Measurements from ENCODE around the gene GRM7. TPM values are rescaled to one million over a fixed set of nuclear protein-coding genes. Genes with fewer than 3 reads are reported as not detected.

Gene GRM7
- total RNA-seq, 1 experiment from 2014 or later = not detected

DNA sequence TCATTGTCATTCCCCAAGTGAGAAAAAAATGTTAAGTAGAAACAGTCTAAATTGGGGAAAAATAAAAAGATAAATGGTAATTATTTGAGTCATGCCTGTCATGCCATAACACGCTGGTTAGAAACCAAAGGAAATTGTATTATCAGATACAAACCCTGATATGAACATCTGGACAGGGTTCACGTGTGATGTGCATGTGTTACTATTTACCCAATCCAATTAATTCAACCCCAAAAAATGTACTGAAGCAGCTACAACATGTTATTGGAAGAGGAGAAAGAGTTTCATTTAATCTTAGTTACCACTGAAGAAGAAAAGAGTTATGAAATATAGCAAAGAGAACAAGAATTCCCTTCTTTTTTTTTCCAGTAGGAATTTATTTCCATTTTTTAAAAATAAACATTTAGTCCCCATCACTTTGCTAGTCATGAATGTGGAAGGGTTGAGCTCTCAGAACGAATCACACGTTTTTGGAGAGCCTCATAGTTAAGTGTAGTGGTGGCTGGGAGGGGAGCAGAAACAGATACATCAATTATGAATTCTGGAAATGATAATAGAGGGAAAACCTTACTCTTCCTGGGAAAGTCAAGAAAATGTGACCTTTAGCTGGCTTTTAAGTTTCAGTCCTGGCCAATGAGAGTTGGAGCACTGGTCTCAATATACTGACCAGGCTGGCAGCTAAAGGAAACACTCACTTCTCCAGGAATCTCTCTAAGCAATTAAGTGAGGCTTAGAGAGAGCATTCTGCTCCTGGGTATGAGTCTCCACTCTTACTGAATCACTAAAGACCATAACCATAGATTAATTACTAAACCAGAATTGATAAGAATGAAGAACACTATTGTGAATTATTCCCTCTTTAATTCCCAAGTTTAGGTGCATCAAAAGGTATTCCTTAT, 796.5 kb downstream of the GRM7 start:
- no peaks in the 10 kb centered on the region for H3F3A ChIP-seq (ENCODE audit: low read length, unreplicated experiment)
- TF ChIP-seq, protein P1, sequence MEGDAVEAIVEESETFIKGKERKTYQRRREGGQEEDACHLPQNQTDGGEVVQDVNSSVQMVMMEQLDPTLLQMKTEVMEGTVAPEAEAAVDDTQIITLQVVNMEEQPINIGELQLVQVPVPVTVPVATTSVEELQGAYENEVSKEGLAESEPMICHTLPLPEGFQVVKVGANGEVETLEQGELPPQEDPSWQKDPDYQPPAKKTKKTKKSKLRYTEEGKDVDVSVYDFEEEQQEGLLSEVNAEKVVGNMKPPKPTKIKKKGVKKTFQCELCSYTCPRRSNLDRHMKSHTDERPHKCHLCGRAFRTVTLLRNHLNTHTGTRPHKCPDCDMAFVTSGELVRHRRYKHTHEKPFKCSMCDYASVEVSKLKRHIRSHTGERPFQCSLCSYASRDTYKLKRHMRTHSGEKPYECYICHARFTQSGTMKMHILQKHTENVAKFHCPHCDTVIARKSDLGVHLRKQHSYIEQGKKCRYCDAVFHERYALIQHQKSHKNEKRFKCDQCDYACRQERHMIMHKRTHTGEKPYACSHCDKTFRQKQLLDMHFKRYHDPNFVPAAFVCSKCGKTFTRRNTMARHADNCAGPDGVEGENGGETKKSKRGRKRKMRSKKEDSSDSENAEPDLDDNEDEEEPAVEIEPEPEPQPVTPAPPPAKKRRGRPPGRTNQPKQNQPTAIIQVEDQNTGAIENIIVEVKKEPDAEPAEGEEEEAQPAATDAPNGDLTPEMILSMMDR (conservative IDR thresholded peaks at IDR 0.05; ENCODE audit: low read depth, low read length) = no peak
- no peak for TF ChIP-seq EZH2 (IDR thresholded peaks at IDR 0.05; ENCODE audit: low read length, unreplicated experiment)
- TF ChIP-seq EZH2phosphoT487 (IDR thresholded peaks at IDR 0.05; ENCODE audit: borderline replicate concordance, low read length) = no peak
- H3K9me2 ChIP-seq (replicated peaks; ENCODE audit: low read length) = no peaks in the 10 kb centered on the region
- H3K79me2 ChIP-seq (ENCODE audit: low read length) = no peaks in the 10 kb centered on the region
- ChIA-PET CTCF (no interaction called here), POLR2A (ENCODE audit: unreplicated experiment) (no interaction called here)
- H3K9me3 ChIP-seq (ENCODE audit: low read length) = peaks cover 37% of the 10 kb centered on the region
- DNase-seq = no peak
- H3K27ac ChIP-seq (ENCODE audit: low read length) = no peak overlapping the region
- H2AFZ ChIP-seq (ENCODE audit: low read length) = no peak overlapping the region
- no TSS peak for BruUV-seq (replicated peaks)
- ATAC-seq = no peak
- H4K20me1 ChIP-seq (ENCODE audit: low read length) = no peaks in the 10 kb centered on the region
- no peak overlapping the region for H3K9ac ChIP-seq (ENCODE audit: low read length)
- H3K4me2 ChIP-seq (ENCODE audit: low read length) = no peak overlapping the region
- H3K36me3 ChIP-seq (ENCODE audit: low read depth, low read length) = no peaks in the 10 kb centered on the region
- intact Hi-C loops (cut with micrococcal nuclease) = no loop called here
- no peak overlapping the region for H3K4me3 ChIP-seq (ENCODE audit: low read length)
- H3K4me1 ChIP-seq (ENCODE audit: insufficient read depth, low read length) = no peaks in the 10 kb centered on the region
- no peaks in the 10 kb centered on the region for H3K27me3 ChIP-seq (ENCODE audit: low read length)

DNA sequence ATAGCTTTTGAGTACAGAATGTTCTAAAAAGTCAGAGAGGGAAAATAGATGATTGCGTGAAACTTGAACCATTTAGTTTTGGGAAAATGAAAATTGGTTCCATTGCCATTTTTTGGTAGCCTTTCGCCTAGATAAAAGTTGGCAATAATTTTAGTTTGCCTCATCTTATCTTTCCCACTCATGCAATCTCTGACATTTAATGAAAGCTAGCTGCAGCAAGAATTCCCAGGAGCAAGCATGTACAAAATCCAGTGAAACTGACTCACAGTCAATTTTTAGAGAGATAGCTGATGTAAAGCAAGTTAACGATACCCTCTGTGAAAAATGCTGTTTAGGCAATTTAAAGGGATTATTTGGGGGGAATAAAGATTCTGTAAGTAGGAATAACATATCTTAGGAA, 797.4 kb downstream of the GRM7 start:
- Histone ChIP-seq H3K79me2 (ENCODE audit: low read length) (no peaks in the 10 kb centered on the region), H3K36me3 (ENCODE audit: low read depth, low read length) (no peaks in the 10 kb centered on the region), H3K27me3 (ENCODE audit: low read length) (no peaks in the 10 kb centered on the region), H3K9me2 (replicated peaks; ENCODE audit: low read length) (no peaks in the 10 kb centered on the region), H3K27ac (ENCODE audit: low read length) (no peak overlapping the region), H3F3A (ENCODE audit: low read length, unreplicated experiment) (no peaks in the 10 kb centered on the region), H3K4me3 (ENCODE audit: low read length) (no peak overlapping the region), H4K20me1 (ENCODE audit: low read length) (no peaks in the 10 kb centered on the region), H2AFZ (ENCODE audit: low read length) (no peak overlapping the region), H3K9me3 (ENCODE audit: low read length) (peaks cover 34% of the 10 kb centered on the region), H3K9ac (ENCODE audit: low read length) (no peak overlapping the region), H3K4me1 (ENCODE audit: insufficient read depth, low read length) (no peaks in the 10 kb centered on the region), H3K4me2 (ENCODE audit: low read length) (no peak overlapping the region)
- no peak for TF ChIP-seq EZH2phosphoT487 (IDR thresholded peaks at IDR 0.05; ENCODE audit: borderline replicate concordance, low read length)
- TF ChIP-seq, protein P1 (conservative IDR thresholded peaks at IDR 0.05; ENCODE audit: low read depth, low read length) = no peak
- ATAC-seq = no peak
- CTCF ChIA-PET = no interaction called here
- intact Hi-C loops (cut with micrococcal nuclease) = no loop called here
- no peak for DNase-seq
- POLR2A ChIA-PET (ENCODE audit: unreplicated experiment) = no interaction called here
- no TSS peak for BruUV-seq (replicated peaks)

DNA sequence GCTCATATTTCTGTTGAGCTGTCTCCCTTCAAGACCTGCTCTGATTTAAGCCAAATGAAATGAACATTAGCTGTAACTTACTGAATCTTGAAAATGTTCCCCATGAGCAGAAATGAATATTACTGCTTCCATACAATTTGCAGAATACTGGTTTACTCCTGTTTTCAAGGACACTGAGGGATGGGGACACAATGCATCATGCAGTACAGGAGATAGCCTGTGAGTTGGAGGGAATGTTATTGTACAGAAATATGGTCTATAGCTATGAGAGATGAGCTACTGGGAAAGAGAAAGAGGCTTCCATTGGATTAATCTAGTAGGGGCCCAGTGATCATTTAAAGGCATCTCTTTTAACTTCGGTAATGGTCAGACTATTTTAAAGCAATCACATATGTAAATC, 798.2 kb downstream of the GRM7 start:
- no TSS peak for BruUV-seq (replicated peaks)
- Histone ChIP-seq H3K4me2 (ENCODE audit: low read length) (no peak overlapping the region), H3K9ac (ENCODE audit: low read length) (no peak overlapping the region), H3K27ac (ENCODE audit: low read length) (no peak overlapping the region), H3K36me3 (ENCODE audit: low read depth, low read length) (no peaks in the 10 kb centered on the region), H3K9me3 (ENCODE audit: low read length) (peaks cover 31% of the 10 kb centered on the region), H3K4me1 (ENCODE audit: insufficient read depth, low read length) (no peaks in the 10 kb centered on the region), H4K20me1 (ENCODE audit: low read length) (no peaks in the 10 kb centered on the region), H3K27me3 (ENCODE audit: low read length) (no peaks in the 10 kb centered on the region), H3K79me2 (ENCODE audit: low read length) (no peaks in the 10 kb centered on the region), H3K9me2 (replicated peaks; ENCODE audit: low read length) (no peaks in the 10 kb centered on the region), H2AFZ (ENCODE audit: low read length) (no peak overlapping the region), H3K4me3 (ENCODE audit: low read length) (no peak overlapping the region), H3F3A (ENCODE audit: low read length, unreplicated experiment) (no peaks in the 10 kb centered on the region)
- TF ChIP-seq EZH2 (IDR thresholded peaks at IDR 0.05; ENCODE audit: low read length, unreplicated experiment) = no peak
- TF ChIP-seq, protein P1 (conservative IDR thresholded peaks at IDR 0.05; ENCODE audit: low read depth, low read length) = no peak
- no peak for TF ChIP-seq EZH2phosphoT487 (IDR thresholded peaks at IDR 0.05; ENCODE audit: borderline replicate concordance, low read length)
- intact Hi-C loops (cut with micrococcal nuclease) = no loop called here
- no peak for DNase-seq
- ATAC-seq = no peak
- ChIA-PET CTCF (no interaction called here), POLR2A (ENCODE audit: unreplicated experiment) (no interaction called here)

Measured in PC-3 (cell line).